ENCODE results near the gene TNFRSF12A.

- TF ChIP-seq POLR2A (IDR thresholded peaks at IDR 0.05; ENCODE audit: low read depth, low read length) (no peak), RCOR1 (IDR thresholded peaks at IDR 0.05; ENCODE audit: insufficient replicate concordance, low read length) (no peak)
These were observed 6.0 kb upstream of the TNFRSF12A start for GRCh38 chr16:3013998-3014690.

Measured in IMR-90 (cell line).